Fibroblast of lung (primary cell): ENCODE results near the gene SLC30A2. TPM values are rescaled to one million over a fixed set of nuclear protein-coding genes. Genes with fewer than 3 reads are reported as not detected.

Experiments
- DNase-seq, 2 donors: peaks; one replicate each; pipeline versions ENCODE4 v3.0.0 to v3.0.0-alpha.2; 2010; ENCODE audit warnings: low read depth in 2 of 2
- H2AFZ ChIP-seq: 2 replicates; pipeline ENCODE4 v1.5.1; 2012; ENCODE audit warnings: low read length, control low read depth, inconsistent platforms
- H3K27ac ChIP-seq: 2 replicates; pipeline ENCODE4 v1.5.1; 2011; ENCODE audit warnings: low read length, control low read depth; ENCODE audit not compliant: insufficient read depth
- H3K27me3 ChIP-seq: 2 replicates; pipeline ENCODE4 v1.5.1; 2011; ENCODE audit warnings: mild to moderate bottlenecking, low read length; ENCODE audit not compliant: control insufficient read depth, insufficient read depth
- H3K36me3 ChIP-seq: 2 replicates; pipeline ENCODE4 v1.5.1; 2011; ENCODE audit warnings: low read length; ENCODE audit not compliant: control insufficient read depth, insufficient read depth
- H3K4me1 ChIP-seq: 2 replicates; pipeline ENCODE4 v1.5.1; 2011; ENCODE audit warnings: low read length; ENCODE audit not compliant: control insufficient read depth, insufficient read depth; ENCODE audit errors: extremely low read depth
- H3K4me2 ChIP-seq: 2 replicates; pipeline ENCODE4 v1.5.1; 2011; ENCODE audit warnings: low read length, control low read depth; ENCODE audit not compliant: insufficient read depth; ENCODE audit errors: extremely low read depth
- H3K4me3 ChIP-seq, 4 experiments: fragments of 200-600 bp in 1 of 4; sonication (generic) in 1 of 4; replicated peaks in 1 of 4; 2 replicates each; pipeline ENCODE4 v1.5.1; 2011 to 2016; ENCODE audit warnings: low read length in 4 of 4, low read depth in 3 of 4, mild to moderate bottlenecking in 3 of 4, control low read depth in 2 of 4, inconsistent platforms in 1 of 4, mixed read lengths in 1 of 4; ENCODE audit not compliant: insufficient read depth in 1 of 4; ENCODE audit errors: control extremely low read depth in 1 of 4
- H3K79me2 ChIP-seq: 2 replicates; pipeline ENCODE4 v1.5.1; 2012; ENCODE audit warnings: mild to moderate bottlenecking, low read length, inconsistent platforms; ENCODE audit not compliant: control insufficient read depth, insufficient read depth
- H3K9ac ChIP-seq: 2 replicates; pipeline ENCODE4 v1.5.1; 2011; ENCODE audit warnings: mild to moderate bottlenecking, low read length, control low read depth; ENCODE audit not compliant: insufficient read depth
- H3K9me3 ChIP-seq: 2 replicates; pipeline ENCODE4 v1.5.1; 2012; ENCODE audit warnings: low read depth, low read length; ENCODE audit not compliant: control insufficient read depth, insufficient read depth
- H4K20me1 ChIP-seq: 2 replicates; pipeline ENCODE4 v1.5.1; 2011; ENCODE audit warnings: low read length; ENCODE audit not compliant: control insufficient read depth, insufficient read depth; ENCODE audit errors: extremely low read depth
- EZH2 ChIP-seq: IDR thresholded peaks from 2 replicates; pipeline ENCODE4 v1.5.1; 2012; ENCODE audit warnings: low read length, control low read depth, mild to moderate bottlenecking; ENCODE audit errors: missing control alignments
- polyA plus RNA-seq, 2 donors: library from polyadenylated mRNA; depleted of rRNA in 1 of 2; stranded (reverse) in 1 of 2; unstranded in 1 of 2; fragments of >200 nt; gene quantifications; 2 replicates each; pipeline ENCODE4 v1.2.1, GENCODE V29; 2011 to 2012; ENCODE audit warnings: missing spikeins in 1 of 2
- total RNA-seq: library from RNA; depleted of rRNA; stranded (reverse); fragments of >200 nt; gene quantifications from 2 replicates; pipeline ENCODE4 v1.2.1, GENCODE V29; 2014
- TF ChIP-seq, protein P1 (sequence below), 2 donors: IDR thresholded peaks in 1 of 2; conservative IDR thresholded peaks in 1 of 2; 1 replicate in 1 of 2; 2 replicates in 1 of 2; pipeline ENCODE4 v1.5.1; 2011 to 2012; ENCODE audit warnings: low read length in 2 of 2, control low read depth in 1 of 2, inconsistent platforms in 1 of 2, low read depth in 1 of 2, mild to moderate bottlenecking in 1 of 2

Gene SLC30A2
- total and polyA plus RNA-seq, 2 donors (not counting 1 experiment from before 2014, with no cell fraction given): not detected

DNA sequence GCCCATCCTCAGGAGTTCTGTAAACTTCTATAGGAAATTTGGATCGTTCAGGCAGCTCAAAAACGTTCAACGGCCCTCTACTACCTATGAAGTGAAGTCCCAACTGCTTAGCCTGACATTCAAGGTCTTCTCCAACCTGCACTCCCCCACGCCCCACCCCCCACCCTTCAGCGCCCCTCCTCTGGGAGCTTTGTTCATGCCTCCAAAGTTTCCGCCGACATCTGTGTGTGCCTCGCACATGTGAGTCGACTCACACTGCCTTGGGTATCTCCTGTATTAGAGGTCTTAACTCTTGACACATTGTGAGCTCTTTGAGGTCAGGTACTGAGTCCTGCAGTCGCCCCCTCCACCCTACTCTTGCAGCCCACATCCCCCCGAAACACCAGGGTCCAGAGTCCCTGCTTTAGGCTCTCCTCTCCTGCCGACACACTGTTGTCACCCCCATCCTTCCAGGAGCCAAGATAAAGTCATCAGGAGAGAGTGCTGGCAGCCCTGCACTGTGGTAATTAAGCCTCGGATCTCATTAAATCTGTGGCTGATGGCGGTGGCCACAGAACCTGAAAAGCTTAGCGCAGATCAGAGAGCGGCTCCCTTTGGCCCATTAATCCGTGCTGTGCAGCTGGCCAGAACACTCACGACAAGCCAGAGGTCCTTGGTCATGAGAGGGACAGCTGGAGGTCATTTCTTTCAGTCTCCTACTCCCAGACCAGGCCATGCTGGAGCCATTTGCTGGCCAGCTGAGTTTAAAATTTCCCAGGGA, 46.7 kb downstream of the SLC30A2 start:
- no peaks in the 10 kb centered on the region for H3K36me3 ChIP-seq
- H3K9me3 ChIP-seq: no peaks in the 10 kb centered on the region
- no peak overlapping the region for H3K4me2 ChIP-seq
- no peak overlapping the region for H3K27ac ChIP-seq
- no peaks in the 10 kb centered on the region for H4K20me1 ChIP-seq
- H3K4me3 ChIP-seq: no peak overlapping the region
- H3K4me1 ChIP-seq: peaks cover 5% of the 10 kb centered on the region
- TF ChIP-seq, protein P1, sequence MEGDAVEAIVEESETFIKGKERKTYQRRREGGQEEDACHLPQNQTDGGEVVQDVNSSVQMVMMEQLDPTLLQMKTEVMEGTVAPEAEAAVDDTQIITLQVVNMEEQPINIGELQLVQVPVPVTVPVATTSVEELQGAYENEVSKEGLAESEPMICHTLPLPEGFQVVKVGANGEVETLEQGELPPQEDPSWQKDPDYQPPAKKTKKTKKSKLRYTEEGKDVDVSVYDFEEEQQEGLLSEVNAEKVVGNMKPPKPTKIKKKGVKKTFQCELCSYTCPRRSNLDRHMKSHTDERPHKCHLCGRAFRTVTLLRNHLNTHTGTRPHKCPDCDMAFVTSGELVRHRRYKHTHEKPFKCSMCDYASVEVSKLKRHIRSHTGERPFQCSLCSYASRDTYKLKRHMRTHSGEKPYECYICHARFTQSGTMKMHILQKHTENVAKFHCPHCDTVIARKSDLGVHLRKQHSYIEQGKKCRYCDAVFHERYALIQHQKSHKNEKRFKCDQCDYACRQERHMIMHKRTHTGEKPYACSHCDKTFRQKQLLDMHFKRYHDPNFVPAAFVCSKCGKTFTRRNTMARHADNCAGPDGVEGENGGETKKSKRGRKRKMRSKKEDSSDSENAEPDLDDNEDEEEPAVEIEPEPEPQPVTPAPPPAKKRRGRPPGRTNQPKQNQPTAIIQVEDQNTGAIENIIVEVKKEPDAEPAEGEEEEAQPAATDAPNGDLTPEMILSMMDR (conservative IDR thresholded peaks at IDR 0.05 in 1 of 2, IDR thresholded peaks at IDR 0.05 in 1 of 2; ENCODE audit: low read depth in 1 of 2, low read length in 2 of 2): no peak
- no peak for TF ChIP-seq EZH2
- peak overlapping the region; percentile 74 for H2AFZ ChIP-seq
- no peak for DNase-seq
- no peaks in the 10 kb centered on the region for H3K79me2 ChIP-seq
- no peak overlapping the region for H3K9ac ChIP-seq
- no peaks in the 10 kb centered on the region for H3K27me3 ChIP-seq

DNA sequence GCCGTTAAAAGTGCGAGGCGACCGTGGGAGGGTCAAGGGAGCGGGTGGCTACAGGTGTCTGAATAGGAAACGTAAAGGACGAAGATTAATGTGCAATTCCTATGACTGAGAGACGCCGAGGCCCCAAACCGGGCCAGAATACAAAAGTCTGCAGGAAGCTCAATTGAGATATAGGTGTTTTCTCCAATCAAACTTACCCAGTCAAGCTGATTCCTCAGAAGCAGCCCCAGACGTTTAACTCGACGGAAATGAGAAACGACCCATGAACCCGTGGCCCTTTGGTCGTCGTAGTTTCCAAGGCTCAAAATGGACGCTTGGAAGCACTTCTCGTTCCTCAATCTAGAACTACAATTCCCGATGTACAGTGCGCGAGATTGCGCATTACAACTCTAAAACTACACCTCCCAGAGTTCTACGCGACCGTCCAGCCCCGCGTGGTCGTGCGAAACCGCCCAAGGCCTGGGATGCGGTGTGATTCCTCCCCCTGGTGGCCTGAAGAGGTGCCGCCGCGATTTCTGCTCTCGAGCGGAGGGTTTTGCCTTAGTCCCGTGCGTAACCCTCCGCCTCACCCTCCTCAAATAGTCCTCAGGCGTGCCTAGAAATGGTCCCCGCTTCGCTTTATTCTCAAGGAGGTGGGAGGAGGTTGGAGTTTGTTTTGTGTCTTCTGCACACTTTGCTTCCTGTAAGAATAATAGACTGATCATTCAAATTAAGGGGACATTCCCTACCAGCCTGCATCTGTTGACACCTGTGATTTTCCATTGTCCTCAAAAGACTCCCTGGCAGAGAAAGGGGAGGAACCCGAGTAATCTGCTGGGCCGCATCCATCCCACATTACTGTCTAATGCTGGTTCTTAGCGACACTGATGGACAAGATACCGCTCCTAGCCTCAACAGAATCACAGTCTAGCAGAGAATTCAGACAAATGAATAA, 47.8 kb downstream of the SLC30A2 start, which contains the start of gene PAFAH2:
TSS of gene PAFAH2 (minus strand) at position 236 of the 934 bp plus-strand sequence. CDS start 7,247 bp downstream, outside the sequence.
- Histone ChIP-seq H3K9me3 (no peaks in the 10 kb centered on the region), H3K27me3 (no peaks in the 10 kb centered on the region), H3K4me3 (peak within 1 kb of the TSS; percentile 68 to 75 (median 70)), H3K4me1 (peaks cover 5% of the 10 kb centered on the region), H3K9ac (peak within 1 kb of the TSS; percentile 47), H3K79me2 (no peaks in the 10 kb centered on the region), H2AFZ (peak within 1 kb of the TSS; percentile 74), H3K4me2 (peak within 1 kb of the TSS; percentile 71), H3K27ac (peak within 1 kb of the TSS; percentile 70), H4K20me1 (no peaks in the 10 kb centered on the region), H3K36me3 (no peaks in the 10 kb centered on the region)
- peak; percentile 99 to 100 for DNase-seq
- no peak for TF ChIP-seq EZH2
- TF ChIP-seq, protein P1 (conservative IDR thresholded peaks at IDR 0.05 in 1 of 2, IDR thresholded peaks at IDR 0.05 in 1 of 2; ENCODE audit: low read depth in 1 of 2, low read length in 2 of 2): peak; percentile 89
